Measurements from ENCODE around the gene ITPA. TPM values are rescaled to one million over a fixed set of nuclear protein-coding genes. Genes with fewer than 3 reads are reported as not detected.

The ITPA gene
- total and polyA plus RNA-seq, 2 of the 13 experiments (the other 11 are each of a cell fraction or from before 2014, with no cell fraction given), result 60.1 to 103 TPM

- TF ChIP-seq CBX5 (CRISPR knock-in tag; IDR thresholded peaks at IDR 0.05; ENCODE audit: borderline replicate concordance) (peak; percentile 93), FOXP1 (IDR thresholded peaks at IDR 0.05) (no peak), FOXP1 (CRISPR knock-in tag; IDR thresholded peaks at IDR 0.05) (no peak; the same call in 1 of the 2 replicates), HDAC6 (IDR thresholded peaks at IDR 0.05; ENCODE audit: low read depth, low read length) (no peak), ZNF318 (CRISPR knock-in tag; IDR thresholded peaks at IDR 0.05) (0 out of 2 replicates have a peak, but pooled peaks have one; percentile 82), NPAS2 (CRISPR knock-in tag; IDR thresholded peaks at IDR 0.05; ENCODE audit: borderline replicate concordance) (no peak), KLF6 (CRISPR knock-in tag; IDR thresholded peaks at IDR 0.05) (0 out of 2 replicates have a peak, but pooled peaks have one; percentile 53), POGK (CRISPR knock-in tag; conservative IDR thresholded peaks at IDR 0.05) (peak; percentile 80), SMYD3 (CRISPR knock-in tag; IDR thresholded peaks at IDR 0.05) (0 out of 2 replicates have a peak, but pooled peaks have one; percentile 39), ZBTB39 (CRISPR knock-in tag; IDR thresholded peaks at IDR 0.05) (peak; percentile 77; the same call in 1 of the 2 replicates), POGZ (CRISPR knock-in tag; IDR thresholded peaks at IDR 0.05) (peak; percentile 79), ZNF766 (CRISPR knock-in tag; IDR thresholded peaks at IDR 0.05; ENCODE audit: borderline replicate concordance) (no peak; the same call in 1 of the 2 replicates), KMT2B (CRISPR knock-in tag; IDR thresholded peaks at IDR 0.05) (peak; percentile 76), HNF1B (CRISPR knock-in tag; IDR thresholded peaks at IDR 0.05) (no peak), SRY (CRISPR knock-in tag; IDR thresholded peaks at IDR 0.05) (no peak; the same call in 1 of the 2 replicates)
Measured at GRCh38 chr20:3168079-3168828, 41.0 kb upstream of the ITPA start (continued).

Data from HepG2 (cell line).